T1000 (cell line): ENCODE results near the gene PIP.
"Not testable (repeated sequence)": the region's sequence is repeated elsewhere in the genome, so short reads cannot be mapped to it uniquely, and the experiment has no call there.

ENCODE experiments used
- DNase-seq: peaks from one replicate; lab custom pipeline; 2025; ENCODE audit warnings: mixed read lengths; lab: John Stamatoyannopoulos, UW

Gene PIP

GRCh38 chr7:143131781-143132180 is at the start of gene PIP:
Gene PIP (plus strand): TSS chr7:143132077. CDS start chr7:143132117, 40 bp downstream.
- DNase-seq, result no peak

GRCh38 chr7:143085109-143085508 is 46.8 kb upstream of the PIP start:
- no peak for DNase-seq

GRCh38 chr7:143085610-143086009 is 46.3 kb upstream of the PIP start:
- not testable (repeated sequence) for DNase-seq

- not testable (repeated sequence) for DNase-seq
These were observed 43.2 kb upstream of the PIP start for GRCh38 chr7:143088549-143089231.

GRCh38 chr7:143096146-143096545 is 35.7 kb upstream of the PIP start:
- no peak for DNase-seq

- not testable (repeated sequence) for DNase-seq
These were observed 32.3 kb upstream of the PIP start for GRCh38 chr7:143099579-143099978.

GRCh38 chr7:143104759-143105158 is 27.1 kb upstream of the PIP start:
- DNase-seq, result no peak

GRCh38 chr7:143108019-143108418 is 23.9 kb upstream of the PIP start:
- DNase-seq, result not testable (repeated sequence)

GRCh38 chr7:143117395-143117794 is 14.5 kb upstream of the PIP start:
- no peak for DNase-seq

GRCh38 chr7:143120691-143121405 is 11.0 kb upstream of the PIP start:
- no peak for DNase-seq

- DNase-seq, result not testable (repeated sequence)
These were observed 8.6 kb upstream of the PIP start for GRCh38 chr7:143123326-143123725.

- DNase-seq, result no peak
These were observed 5.7 kb upstream of the PIP start for GRCh38 chr7:143126146-143126545.

GRCh38 chr7:143129051-143129450 is 2.8 kb upstream of the PIP start:
- no peak for DNase-seq

GRCh38 chr7:143129477-143129876 is 2.4 kb upstream of the PIP start:
- no peak for DNase-seq

GRCh38 chr7:143130541-143130940 is 1.3 kb upstream of the PIP start:
- no peak for DNase-seq

GRCh38 chr7:143147070-143147469 is 15.2 kb downstream of the PIP start:
- no peak for DNase-seq

- DNase-seq, result no peak
These were observed 16.2 kb downstream of the PIP start for GRCh38 chr7:143148050-143148449.

- DNase-seq, result no peak
These were observed 16.8 kb downstream of the PIP start for GRCh38 chr7:143148651-143149050.

GRCh38 chr7:143150696-143151095 is 18.8 kb downstream of the PIP start:
- not testable (repeated sequence) for DNase-seq

GRCh38 chr7:143158617-143159016 is 26.7 kb downstream of the PIP start:
- DNase-seq, result not testable (repeated sequence)

- no peak for DNase-seq
These were observed 39.8 kb downstream of the PIP start for GRCh38 chr7:143171697-143172096.

- DNase-seq, result no peak
These were observed 40.5 kb downstream of the PIP start for GRCh38 chr7:143172354-143172753.

- no peak for DNase-seq
These were observed 44.3 kb downstream of the PIP start for GRCh38 chr7:143176128-143176527.
